HG02840 (cell line): ENCODE measurements around the gene GRIK3.
"Not testable (repeated sequence)": the region's sequence is repeated elsewhere in the genome, so short reads cannot be mapped to it uniquely, and the experiment has no call there.

Experiments
- ATAC-seq: cut with Tn5 transposase; IDR thresholded peaks from one replicate; pipeline ENCODE4 v1.9.1; 2021; ENCODE audit warnings: mild to moderate bottlenecking, moderate library complexity, moderate number of reproducible peaks; ENCODE audit not compliant: unreplicated experiment, low FRiP score

Gene GRIK3

GRCh38 chr1:37034121-37035013, at the start of gene GRIK3:
TSS of gene GRIK3 (minus strand) at chr1:37034515. CDS start at chr1:37034108, 407 bp downstream.
- ATAC-seq = no peak

GRCh38 chr1:37084013-37084412, 49.7 kb upstream of the GRIK3 start:
- ATAC-seq = no peak

GRCh38 chr1:37083603-37084002, 49.3 kb upstream of the GRIK3 start:
- no peak for ATAC-seq

- ATAC-seq = not testable (repeated sequence)
These were observed 46.1 kb upstream of the GRIK3 start for GRCh38 chr1:37080296-37080986.

- no peak for ATAC-seq
These were observed 44.6 kb upstream of the GRIK3 start for GRCh38 chr1:37078866-37079265.

- ATAC-seq = no peak
These were observed 41.9 kb upstream of the GRIK3 start for GRCh38 chr1:37076168-37076567.

GRCh38 chr1:37073854-37074379, 39.6 kb upstream of the GRIK3 start:
- no peak for ATAC-seq

GRCh38 chr1:37073152-37073853, 39.0 kb upstream of the GRIK3 start:
- ATAC-seq = no peak

- ATAC-seq = no peak
These were observed 37.5 kb upstream of the GRIK3 start for GRCh38 chr1:37071829-37072228.

GRCh38 chr1:37070126-37070525, 35.8 kb upstream of the GRIK3 start:
- no peak for ATAC-seq

- no peak for ATAC-seq
These were observed 35.1 kb upstream of the GRIK3 start for GRCh38 chr1:37069406-37069805.

GRCh38 chr1:37068897-37069296, 34.6 kb upstream of the GRIK3 start:
- no peak for ATAC-seq

- no peak for ATAC-seq
These were observed 33.9 kb upstream of the GRIK3 start for GRCh38 chr1:37068260-37068659.

- no peak for ATAC-seq
These were observed 29.7 kb upstream of the GRIK3 start for GRCh38 chr1:37064039-37064438.

GRCh38 chr1:37059346-37059745, 25.0 kb upstream of the GRIK3 start:
- no peak for ATAC-seq

GRCh38 chr1:37058424-37058988, 24.2 kb upstream of the GRIK3 start:
- ATAC-seq = no peak

GRCh38 chr1:37056325-37056724, 22.0 kb upstream of the GRIK3 start:
- no peak for ATAC-seq

GRCh38 chr1:37055631-37056030, 21.3 kb upstream of the GRIK3 start:
- no peak for ATAC-seq

- no peak for ATAC-seq
These were observed 18.9 kb upstream of the GRIK3 start for GRCh38 chr1:37053173-37053572.

- ATAC-seq = no peak
These were observed 17.8 kb upstream of the GRIK3 start for GRCh38 chr1:37052120-37052519.

- ATAC-seq = no peak
These were observed 17.0 kb upstream of the GRIK3 start for GRCh38 chr1:37051346-37051745.
